HEK293T (cell line): ENCODE measurements around the gene CFAP100.

Source experiments
- FOXM1 ChIP-seq: fragments of 450-650 bp; IDR thresholded peaks from 2 replicates; pipeline ENCODE4 v1.6.1; 2017; ENCODE audit warnings: mild to moderate bottlenecking, borderline replicate concordance
- HDGF ChIP-seq: fragments of 450-650 bp; IDR thresholded peaks from 2 replicates; pipeline ENCODE4 v1.6.1; 2017; ENCODE audit warnings: antibody characterized with exemption, borderline replicate concordance
- SP1 ChIP-seq: fragments of 450-650 bp; IDR thresholded peaks from 2 replicates; pipeline ENCODE4 v1.6.1; 2017

GRCh38 chr3:126450744-126451143, 56.0 kb downstream of the CFAP100 start:
- TF ChIP-seq SP1 = no peak
- no peak for TF ChIP-seq FOXM1
- no peak for TF ChIP-seq HDGF
